PFSK-1 (cell line): Measurements from ENCODE around the gene SKAP1.

Source experiments
- POLR2AphosphoS5 ChIP-seq: IDR thresholded peaks from 2 replicates; pipeline ENCODE4 v1.6.1; 2012; ENCODE audit warnings: low read depth, mild to moderate bottlenecking, control low read depth, low read length, moderate library complexity
- TAF1 ChIP-seq: IDR thresholded peaks from 2 replicates; pipeline ENCODE4 v1.6.1; 2012; ENCODE audit warnings: low read length, control low read depth, borderline replicate concordance; ENCODE audit not compliant: insufficient read depth
- TF ChIP-seq, protein P1 (sequence below), 2 experiments: IDR thresholded peaks; 2 replicates each; pipeline versions ENCODE4 v1.6.1 to v1.8.0; 2011 to 2012; ENCODE audit warnings: low read depth in 2 of 2, low read length in 2 of 2, control low read depth in 1 of 2, inconsistent platforms in 1 of 2, mild to moderate bottlenecking in 1 of 2, moderate library complexity in 1 of 2; ENCODE audit not compliant: insufficient read depth in 1 of 2

GRCh38 chr17:48211787-48212186 lies 218.2 kb downstream of the SKAP1 start:
- TF ChIP-seq POLR2AphosphoS5, result no peak
- TF ChIP-seq TAF1, result no peak
- TF ChIP-seq, protein P1, sequence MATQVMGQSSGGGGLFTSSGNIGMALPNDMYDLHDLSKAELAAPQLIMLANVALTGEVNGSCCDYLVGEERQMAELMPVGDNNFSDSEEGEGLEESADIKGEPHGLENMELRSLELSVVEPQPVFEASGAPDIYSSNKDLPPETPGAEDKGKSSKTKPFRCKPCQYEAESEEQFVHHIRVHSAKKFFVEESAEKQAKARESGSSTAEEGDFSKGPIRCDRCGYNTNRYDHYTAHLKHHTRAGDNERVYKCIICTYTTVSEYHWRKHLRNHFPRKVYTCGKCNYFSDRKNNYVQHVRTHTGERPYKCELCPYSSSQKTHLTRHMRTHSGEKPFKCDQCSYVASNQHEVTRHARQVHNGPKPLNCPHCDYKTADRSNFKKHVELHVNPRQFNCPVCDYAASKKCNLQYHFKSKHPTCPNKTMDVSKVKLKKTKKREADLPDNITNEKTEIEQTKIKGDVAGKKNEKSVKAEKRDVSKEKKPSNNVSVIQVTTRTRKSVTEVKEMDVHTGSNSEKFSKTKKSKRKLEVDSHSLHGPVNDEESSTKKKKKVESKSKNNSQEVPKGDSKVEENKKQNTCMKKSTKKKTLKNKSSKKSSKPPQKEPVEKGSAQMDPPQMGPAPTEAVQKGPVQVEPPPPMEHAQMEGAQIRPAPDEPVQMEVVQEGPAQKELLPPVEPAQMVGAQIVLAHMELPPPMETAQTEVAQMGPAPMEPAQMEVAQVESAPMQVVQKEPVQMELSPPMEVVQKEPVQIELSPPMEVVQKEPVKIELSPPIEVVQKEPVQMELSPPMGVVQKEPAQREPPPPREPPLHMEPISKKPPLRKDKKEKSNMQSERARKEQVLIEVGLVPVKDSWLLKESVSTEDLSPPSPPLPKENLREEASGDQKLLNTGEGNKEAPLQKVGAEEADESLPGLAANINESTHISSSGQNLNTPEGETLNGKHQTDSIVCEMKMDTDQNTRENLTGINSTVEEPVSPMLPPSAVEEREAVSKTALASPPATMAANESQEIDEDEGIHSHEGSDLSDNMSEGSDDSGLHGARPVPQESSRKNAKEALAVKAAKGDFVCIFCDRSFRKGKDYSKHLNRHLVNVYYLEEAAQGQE (IDR thresholded peaks at IDR 0.05; ENCODE audit: insufficient read depth in 1 of 2, low read depth in 2 of 2, low read length in 2 of 2), result no peak
